Activated CD4-positive, alpha-beta T cell treated with anti-CD3 and anti-CD28 coated beads for 1 hour (primary cell): ENCODE results near the gene LRRC28.
"Not testable (repeated sequence)": the region's sequence is repeated elsewhere in the genome, so short reads cannot be mapped to it uniquely, and the experiment has no call there.

Experiments
- DNase-seq: peaks from one replicate; pipeline ENCODE4 v3.0.0-alpha.2; 2020

Gene LRRC28

GRCh38 chr15:99250857-99251841 is at the start of gene LRRC28:
TSS of gene LRRC28 (plus strand) at chr15:99251481. CDS start at chr15:99255958, 4,477 bp downstream.
- DNase-seq = peak; percentile 88

- DNase-seq = no peak
Measured at GRCh38 chr15:99202176-99202552, 49.1 kb upstream of the LRRC28 start.

GRCh38 chr15:99207672-99208071 is 43.6 kb upstream of the LRRC28 start:
- DNase-seq = no peak

- DNase-seq = no peak
Measured at GRCh38 chr15:99209326-99209725, 42.0 kb upstream of the LRRC28 start.

GRCh38 chr15:99210334-99210733 is 40.9 kb upstream of the LRRC28 start:
- no peak for DNase-seq

- DNase-seq = no peak
Measured at GRCh38 chr15:99211926-99212325, 39.4 kb upstream of the LRRC28 start.

GRCh38 chr15:99212406-99212805 is 38.9 kb upstream of the LRRC28 start:
- DNase-seq = no peak

- peak; percentile 27 for DNase-seq
Measured at GRCh38 chr15:99213187-99213811, 38.0 kb upstream of the LRRC28 start.

GRCh38 chr15:99224372-99225214 is 26.7 kb upstream of the LRRC28 start:
- no peak for DNase-seq

GRCh38 chr15:99226802-99227201 is 24.5 kb upstream of the LRRC28 start:
- no peak for DNase-seq

GRCh38 chr15:99228120-99228770 is 23.0 kb upstream of the LRRC28 start:
- no peak for DNase-seq

- no peak for DNase-seq
Measured at GRCh38 chr15:99230867-99231266, 20.4 kb upstream of the LRRC28 start.

GRCh38 chr15:99232740-99233139 is 18.5 kb upstream of the LRRC28 start:
- DNase-seq = no peak

GRCh38 chr15:99234160-99234559 is 17.1 kb upstream of the LRRC28 start:
- not testable (repeated sequence) for DNase-seq

- no peak for DNase-seq
Measured at GRCh38 chr15:99238849-99239248, 12.4 kb upstream of the LRRC28 start.

- DNase-seq = no peak
Measured at GRCh38 chr15:99239545-99240198, 11.6 kb upstream of the LRRC28 start.

- DNase-seq = no peak
Measured at GRCh38 chr15:99241752-99242151, 9.5 kb upstream of the LRRC28 start.

- no peak for DNase-seq
Measured at GRCh38 chr15:99244306-99244705, 7.0 kb upstream of the LRRC28 start.

GRCh38 chr15:99247062-99247461 is 4.2 kb upstream of the LRRC28 start:
- no peak for DNase-seq

- no peak for DNase-seq
Measured at GRCh38 chr15:99248000-99248715, 3.1 kb upstream of the LRRC28 start.

- DNase-seq = no peak
Measured at GRCh38 chr15:99249270-99249841, 1.9 kb upstream of the LRRC28 start, which contains the start of gene TTC23. TSS of gene TTC23 (minus strand) at chr15:99249581. CDS start at chr15:99228712, 20,869 bp downstream.
